Measurements from ENCODE around the gene SYTL4. TPM values are rescaled to one million over a fixed set of nuclear protein-coding genes. Genes with fewer than 3 reads are reported as not detected.

The SYTL4 gene
- total and polyA plus RNA-seq, 2 of the 13 experiments (the other 11 are each of a cell fraction or from before 2014, with no cell fraction given): 0.41 to 0.73 TPM

GRCh38 chrX:100695302-100695701, 36.6 kb downstream of the SYTL4 start:
- in situ Hi-C loops (cut with HindIII; ENCODE audit: extremely low pct_ligation_motif_present, low pct_unique_long_range_greater_than_20kb) (no loop called here), intact Hi-C loops (cut with micrococcal nuclease; ENCODE audit: unreplicated experiment) (no loop called here)
- TF ChIP-seq ATF4 (CRISPR knock-in tag; IDR thresholded peaks at IDR 0.05) (no peak), KDM1A (CRISPR knock-in tag; IDR thresholded peaks at IDR 0.05) (no peak), SMAD1 (CRISPR knock-in tag; IDR thresholded peaks at IDR 0.05; ENCODE audit: borderline replicate concordance, low read depth) (no peak), ZNF207 (IDR thresholded peaks at IDR 0.05; ENCODE audit: borderline replicate concordance) (no peak), SOX13 (IDR thresholded peaks at IDR 0.05) (no peak), SOX13 (CRISPR knock-in tag; conservative IDR thresholded peaks at IDR 0.05 in 1 of 2, IDR thresholded peaks at IDR 0.05 in 1 of 2) (no peak), KLF6 (CRISPR knock-in tag; IDR thresholded peaks at IDR 0.05) (no peak), JARID2 (CRISPR knock-in tag; IDR thresholded peaks at IDR 0.05; ENCODE audit: insufficient replicate concordance) (no peak), RARA (CRISPR knock-in tag; IDR thresholded peaks at IDR 0.05) (no peak)
- Histone ChIP-seq H3K9ac (ENCODE audit: insufficient read depth, low read depth, low read length) (no peak overlapping the region), H3K27me3 (ENCODE audit: control insufficient read depth in 1 of 2, insufficient read depth in 2 of 2, low read length in 2 of 2) (no peaks in the 10 kb centered on the region), H3K4me2 (ENCODE audit: low read depth, low read length) (no peak overlapping the region), H3K79me2 (ENCODE audit: insufficient read depth, low read length) (no peaks in the 10 kb centered on the region), H3K9me3 (ENCODE audit: low read length) (no peaks in the 10 kb centered on the region), H3K4me3 (replicated peaks in 1 of 3; ENCODE audit: insufficient read depth in 1 of 3, low read depth in 2 of 3, low read length in 3 of 3) (no peak overlapping the region), H3K27ac (ENCODE audit: extremely low read length, insufficient read depth, low read length) (no peak overlapping the region), H2AFZ (ENCODE audit: low read length) (no peak overlapping the region), H3K36me3 (replicated peaks in 1 of 2; ENCODE audit: control insufficient read depth in 1 of 2, insufficient read depth in 2 of 2, low read length in 2 of 2) (no peaks in the 10 kb centered on the region), H4K20me1 (ENCODE audit: insufficient read depth, low read length) (no peaks in the 10 kb centered on the region), H3K4me1 (ENCODE audit: insufficient read depth, low read length) (no peaks in the 10 kb centered on the region)
- peak; percentile 2 for DNase-seq (ENCODE audit: low spot score)
- WGBS (ENCODE audit: low lambda C conversion rate): 50% methylated on average over 2 of the region's 2 CpGs
- FAIRE-seq: no peak
- no TSS peak for BruUV-seq (replicated peaks)
- CTCF ChIA-PET (ENCODE audit: low intra/inter-chr PET ratio, low total read pairs): no interaction called here
- POLR2A ChIA-PET: no interaction called here
- ATAC-seq: no peak

Measured in HepG2 (cell line).